HG03097 (cell line): Measurements from ENCODE around the gene RNF213.
"Not testable (repeated sequence)": the region's sequence is repeated elsewhere in the genome, so short reads cannot be mapped to it uniquely, and the experiment has no call there.

Experiments
- ATAC-seq: cut with Tn5 transposase; IDR thresholded peaks from one replicate; pipeline ENCODE4 v1.9.1; 2021; ENCODE audit not compliant: unreplicated experiment, low FRiP score

Gene RNF213

GRCh38 chr17:80223838-80224497, 36.7 kb upstream of the RNF213 start:
- ATAC-seq: no peak

GRCh38 chr17:80224683-80225082, 36.0 kb upstream of the RNF213 start:
- no peak for ATAC-seq

- ATAC-seq: no peak
These were observed 35.4 kb upstream of the RNF213 start for GRCh38 chr17:80225230-80225629.

GRCh38 chr17:80227156-80227555, 33.5 kb upstream of the RNF213 start:
- ATAC-seq: no peak

DNA sequence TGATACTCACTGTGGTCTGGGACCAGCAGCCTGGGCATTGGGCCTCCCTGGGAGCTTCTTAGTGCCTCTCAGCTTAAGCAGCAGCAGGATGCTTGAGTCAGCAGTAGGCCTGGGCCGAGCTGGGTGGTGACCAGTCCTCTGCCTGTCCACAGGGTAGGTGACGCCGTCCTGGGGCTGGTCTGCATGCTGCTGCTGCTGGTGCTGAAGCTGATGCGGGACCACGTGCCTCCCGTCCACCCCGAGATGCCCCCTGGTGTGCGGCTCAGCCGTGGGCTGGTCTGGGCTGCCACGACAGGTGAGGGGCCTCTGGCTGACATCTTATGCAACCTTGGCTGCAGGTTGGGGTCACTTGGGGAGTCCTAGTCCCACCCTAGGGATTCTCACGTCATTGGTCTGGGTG, 33.0 kb upstream of the RNF213 start:
- ATAC-seq: no peak

DNA sequence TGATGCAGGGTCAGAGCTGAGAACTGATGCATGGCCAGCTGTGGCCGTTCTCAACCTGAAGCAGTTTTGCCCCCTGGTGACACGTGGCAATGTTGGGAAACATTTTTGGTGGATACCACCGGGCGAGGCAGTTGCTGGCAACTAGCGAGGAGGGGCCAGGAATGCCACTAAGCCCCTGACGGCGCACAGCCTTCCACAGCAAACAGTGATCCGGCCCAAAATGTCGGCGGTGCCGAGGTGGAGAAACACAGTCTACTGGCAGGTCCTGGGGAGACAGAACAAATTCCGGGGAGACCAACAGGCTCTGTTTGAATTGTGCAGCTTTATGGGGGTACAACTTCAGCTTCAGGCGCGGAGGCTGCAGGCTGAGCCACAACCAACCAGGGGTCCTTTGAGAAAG, 32.2 kb upstream of the RNF213 start:
- ATAC-seq: no peak

DNA sequence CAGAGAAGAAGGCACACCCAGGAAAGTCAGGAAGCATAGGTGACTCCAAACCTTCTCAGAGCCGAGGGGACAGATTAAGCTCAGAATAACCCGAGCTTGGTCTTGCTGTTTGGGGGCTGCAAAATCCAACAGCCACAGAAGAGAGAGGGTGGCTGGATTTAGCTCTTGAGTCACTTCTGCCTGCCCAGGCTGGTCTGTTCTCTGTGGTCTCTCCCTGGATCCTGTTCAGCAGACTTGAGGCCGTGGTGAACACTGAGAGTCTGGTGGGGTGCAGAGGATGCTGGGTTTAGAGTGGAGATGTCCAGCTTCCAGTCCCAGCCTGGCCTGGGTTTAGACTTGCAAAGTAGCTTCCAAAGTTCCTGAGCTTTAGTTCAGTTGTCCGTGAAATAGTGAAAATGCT, 31.6 kb upstream of the RNF213 start:
- no peak for ATAC-seq

DNA sequence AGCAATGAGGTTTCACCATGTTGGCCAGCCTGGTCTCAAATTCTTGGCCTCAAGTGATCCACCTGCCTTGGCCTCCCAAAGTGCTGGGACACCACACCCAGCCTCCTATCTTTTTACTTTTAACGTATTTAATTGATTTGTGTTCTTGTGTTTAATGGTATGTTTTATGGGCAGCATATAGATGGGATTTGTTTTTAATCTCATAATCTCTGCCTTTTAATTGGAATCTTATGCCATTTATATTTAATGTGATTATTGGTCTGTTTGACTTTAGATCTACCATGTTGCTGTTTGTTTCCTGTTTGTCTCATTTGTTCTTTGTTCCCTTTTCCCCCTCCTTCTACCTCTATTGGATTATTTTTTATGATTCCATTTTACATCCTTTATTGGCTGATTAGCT, 28.2 kb upstream of the RNF213 start:
- no peak for ATAC-seq

DNA sequence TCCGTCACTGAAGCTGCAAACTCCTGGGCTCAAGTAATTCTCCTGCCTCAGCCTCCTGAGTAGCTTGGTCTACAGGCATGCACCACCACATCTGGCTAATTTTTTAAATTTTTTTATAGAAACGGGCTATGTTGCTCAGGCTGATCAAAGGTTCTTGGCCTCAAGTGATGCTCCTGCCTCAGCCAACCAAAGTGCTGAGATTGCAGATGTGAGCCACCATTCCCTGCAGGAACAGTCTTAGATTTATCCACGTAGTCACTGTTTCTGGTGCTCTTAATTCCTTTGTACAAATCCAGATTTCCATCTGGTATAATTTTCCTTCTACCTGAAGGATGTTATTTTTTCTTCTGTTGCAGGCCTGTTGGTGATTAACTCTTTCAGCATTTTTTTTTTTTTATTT, 27.4 kb upstream of the RNF213 start:
- ATAC-seq: no peak

- no peak for ATAC-seq
These were observed 23.7 kb upstream of the RNF213 start for GRCh38 chr17:80236911-80237310.

GRCh38 chr17:80237386-80237785, 23.3 kb upstream of the RNF213 start:
- no peak for ATAC-seq

DNA sequence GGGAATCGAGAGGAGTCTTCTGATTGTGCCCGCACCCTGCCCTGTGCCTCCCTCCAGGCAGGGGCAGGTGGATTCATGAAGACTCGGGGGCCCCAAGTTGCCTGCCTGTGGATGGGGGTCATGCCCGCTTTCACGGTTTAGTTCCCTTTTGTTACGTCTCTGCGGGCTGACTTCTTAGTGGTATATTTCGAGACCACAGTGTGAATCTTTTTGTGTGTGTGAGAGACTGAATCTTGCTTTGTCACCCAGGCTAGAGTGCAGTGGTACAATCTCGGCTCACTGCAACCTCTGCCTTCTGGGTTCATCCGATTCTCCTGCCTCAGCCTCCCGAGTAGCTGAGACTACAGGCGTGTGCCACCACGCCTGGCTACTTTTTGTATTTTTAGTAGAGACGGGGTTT, 18.1 kb upstream of the RNF213 start:
- no peak for ATAC-seq

- ATAC-seq: no peak
These were observed 16.9 kb upstream of the RNF213 start for GRCh38 chr17:80243526-80244433.

DNA sequence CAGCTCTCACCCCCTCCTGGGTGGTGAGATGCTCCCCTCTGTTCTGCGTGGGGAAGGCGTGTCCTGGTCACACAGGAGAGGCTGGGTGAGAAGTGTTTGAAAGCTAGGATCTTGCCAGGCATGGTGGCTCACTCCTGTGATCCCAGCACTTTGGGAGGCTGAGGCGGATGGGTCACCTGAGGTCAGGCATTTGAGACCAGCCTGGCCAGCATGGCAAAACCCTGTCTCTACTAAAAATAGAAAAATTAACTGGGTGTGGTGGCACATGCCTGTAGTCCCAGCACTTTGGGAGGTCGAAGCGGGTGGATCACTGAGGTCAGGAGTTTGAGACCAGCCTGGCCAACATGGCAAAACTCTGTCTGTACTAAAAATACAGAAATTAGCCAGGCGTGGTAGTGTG, 16.2 kb upstream of the RNF213 start:
- ATAC-seq: not testable (repeated sequence)

GRCh38 chr17:80244871-80245509, 15.7 kb upstream of the RNF213 start:
- ATAC-seq: no peak

DNA sequence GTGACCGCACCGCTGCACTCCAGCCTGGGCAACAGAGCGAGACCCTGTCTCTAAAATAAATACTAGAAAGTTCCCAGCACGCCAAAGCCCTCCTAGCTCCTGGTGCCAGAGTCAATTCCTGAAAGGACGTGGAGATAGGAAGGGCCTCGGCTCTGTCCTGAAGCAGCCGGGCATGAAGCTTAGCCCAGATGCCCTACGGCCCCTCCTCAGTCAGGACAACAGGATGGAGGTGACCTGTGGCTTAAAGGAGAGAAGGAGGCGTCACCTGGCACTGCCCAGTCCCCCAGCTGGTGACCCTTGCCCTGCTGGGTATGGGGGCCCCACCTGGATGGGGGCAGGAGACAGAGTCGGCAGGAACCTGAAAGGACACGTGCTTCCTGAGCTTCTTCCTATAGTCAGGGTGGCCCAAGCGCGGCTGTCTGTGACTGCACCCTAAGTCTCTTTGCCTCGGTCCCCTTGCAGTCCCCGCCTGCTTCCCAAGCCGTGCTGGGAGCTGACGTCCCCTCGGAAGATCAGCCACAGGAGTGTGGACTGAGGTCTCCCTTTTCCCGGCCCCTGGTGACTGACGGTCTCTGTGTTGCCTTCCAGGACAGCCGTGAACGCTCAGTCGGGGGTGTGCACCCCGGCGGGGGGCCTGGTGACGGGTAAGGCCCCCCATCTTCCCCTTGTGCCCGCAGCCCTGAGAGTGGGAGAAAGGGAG, 14.9 kb upstream of the RNF213 start:
- ATAC-seq: no peak

GRCh38 chr17:80246266-80246681, 14.4 kb upstream of the RNF213 start:
- ATAC-seq: no peak

- no peak for ATAC-seq
These were observed 13.9 kb upstream of the RNF213 start for GRCh38 chr17:80246726-80247125.

DNA sequence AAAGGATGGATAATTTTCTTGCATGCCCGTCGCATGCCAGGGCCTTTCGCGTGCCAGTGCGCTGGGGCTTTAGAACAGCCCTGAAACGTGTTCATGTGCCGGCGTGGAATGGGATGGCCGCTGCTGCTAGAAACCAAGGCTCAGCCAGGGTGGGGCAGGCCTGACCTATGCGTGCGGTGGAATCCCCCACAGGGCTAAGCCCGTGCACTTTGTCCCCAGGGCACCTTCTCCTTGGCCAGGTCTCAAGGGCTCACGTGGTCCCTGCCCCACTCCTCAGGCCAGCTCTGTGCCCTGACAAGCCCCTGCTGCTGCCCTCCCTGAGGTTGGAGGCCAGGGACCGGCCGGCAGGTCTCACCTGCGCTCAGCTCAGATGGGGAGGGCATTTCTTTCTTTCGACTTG, 13.1 kb upstream of the RNF213 start:
- ATAC-seq: no peak

DNA sequence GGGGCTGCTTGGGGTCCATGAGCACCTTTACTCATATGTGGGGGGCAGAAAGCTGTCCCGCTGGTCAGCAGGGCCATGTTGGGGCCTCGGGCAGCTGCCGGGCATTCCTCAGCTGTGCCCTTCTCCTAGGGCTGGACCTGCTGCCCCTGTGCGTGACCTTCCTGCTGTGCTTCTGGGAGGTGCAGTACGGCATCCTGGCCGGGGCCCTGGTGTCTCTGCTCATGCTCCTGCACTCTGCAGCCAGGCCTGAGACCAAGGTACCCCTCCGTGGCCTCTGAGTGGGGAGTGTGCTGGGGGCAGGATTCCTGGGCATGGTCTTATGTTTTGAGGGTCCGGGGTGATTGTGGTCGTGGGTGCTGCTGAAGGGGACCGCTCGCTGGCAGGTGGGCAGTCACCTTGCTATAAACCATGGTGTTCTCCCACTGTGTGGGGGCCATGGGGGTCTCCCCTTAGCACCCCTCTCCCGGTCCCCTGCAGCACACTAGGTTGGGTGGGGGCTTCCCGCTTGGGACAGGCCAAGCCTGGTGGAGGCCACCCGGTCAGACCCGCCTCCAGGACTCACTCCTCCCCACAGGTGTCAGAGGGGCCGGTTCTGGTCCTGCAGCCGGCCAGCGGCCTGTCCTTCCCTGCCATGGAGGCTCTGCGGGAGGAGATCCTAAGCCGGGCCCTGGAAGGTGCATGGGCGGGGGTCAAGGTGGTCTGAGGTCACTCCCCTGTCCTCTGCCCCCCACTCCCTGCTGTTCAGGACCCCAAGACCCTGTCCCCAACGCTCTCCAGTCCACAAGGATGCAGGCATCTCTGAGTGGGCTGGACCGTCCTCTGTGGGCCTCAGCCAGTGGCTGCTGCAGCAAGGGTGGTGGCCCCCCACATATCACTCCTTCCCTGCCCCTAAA, 12.4 kb upstream of the RNF213 start:
- no peak for ATAC-seq
